OCI-LY7 (cell line): ENCODE measurements around the gene DBF4. TPM values are rescaled to one million over a fixed set of nuclear protein-coding genes. Genes with fewer than 3 reads are reported as not detected.
"Not testable (repeated sequence)": the region's sequence is repeated elsewhere in the genome, so short reads cannot be mapped to it uniquely, and the experiment has no call there.

Experiments used
- Bru-seq: library from RNA; stranded (reverse); fragments of 400-500 nt; gene quantifications from one replicate; lab custom pipeline; 2021; lab: Mats Ljungman, UMichigan
- BruChase-seq, 2 experiments: library from RNA; stranded (reverse); fragments of 400-500 nt; gene quantifications; one replicate each; lab custom pipeline; 2021; lab: Mats Ljungman, UMichigan
- BruUV-seq: library from RNA; stranded (reverse); fragments of 400-500 nt; replicated peaks from 2 replicates; lab custom pipeline; 2021; lab: Mats Ljungman, UMichigan
- CTCF ChIA-PET: fragments of 300-600 bp; sonication (Branson Sonifier 250); formaldehyde crosslinking; loops from one replicate; lab custom pipeline; 2022; ENCODE audit warnings: antibody characterized with exemption; ENCODE audit not compliant: unreplicated experiment; lab: Charles Lee
- POLR2A ChIA-PET: fragments of 300-600 bp; sonication (Branson Sonifier 250); formaldehyde crosslinking; loops from one replicate; lab custom pipeline; 2022; ENCODE audit warnings: antibody characterized with exemption; lab: Charles Lee
- DNase-seq: peaks from one replicate; pipeline ENCODE4 v3.0.0-alpha.2; 2015; ENCODE audit warnings: low spot score
- H2AFZ ChIP-seq: fragments of 200-600 bp; sonication (generic), shearing (Covaris generic); 2 replicates; pipeline ENCODE4 v1.6.1; 2014; ENCODE audit warnings: mild to moderate bottlenecking, antibody characterized with exemption, low read length, moderate library complexity
- H3K27ac ChIP-seq: fragments of 200-600 bp; sonication (generic); 2 replicates; pipeline ENCODE4 v1.5.1; 2014; ENCODE audit warnings: mixed run types, low read depth, mild to moderate bottlenecking, moderate library complexity, low read length, inconsistent platforms; ENCODE audit not compliant: poor library complexity, severe bottlenecking
- H3K36me3 ChIP-seq: fragments of 200-600 bp; sonication (generic); 2 replicates; pipeline ENCODE4 v1.6.1; 2014; ENCODE audit warnings: mild to moderate bottlenecking, antibody characterized with exemption, low read length, moderate library complexity, mixed read lengths; ENCODE audit not compliant: insufficient read depth
- H3K4me1 ChIP-seq: fragments of 200-600 bp; sonication (generic); 2 replicates; pipeline ENCODE4 v1.5.1; 2014; ENCODE audit warnings: mild to moderate bottlenecking, low read length; ENCODE audit not compliant: insufficient read depth, poor library complexity, severe bottlenecking
- H3K4me2 ChIP-seq: fragments of 200-600 bp; sonication (generic); 2 replicates; pipeline ENCODE4 v1.6.1; 2014; ENCODE audit warnings: mild to moderate bottlenecking, low read length
- H3K4me3 ChIP-seq: fragments of 200-600 bp; sonication (generic); 2 replicates; pipeline ENCODE4 v1.5.1; 2014; ENCODE audit warnings: mild to moderate bottlenecking, low read depth, low read length; ENCODE audit not compliant: poor library complexity, severe bottlenecking
- H3K79me2 ChIP-seq: fragments of 200-600 bp; sonication (generic); 2 replicates; pipeline ENCODE4 v1.6.1; 2016; ENCODE audit warnings: low read depth, mild to moderate bottlenecking, low read length, moderate library complexity, mixed read lengths; ENCODE audit not compliant: insufficient read depth
- H3K9me2 ChIP-seq: fragments of 200-600 bp; sonication (generic); 2 replicates; pipeline ENCODE4 v1.6.1; 2016; ENCODE audit warnings: mild to moderate bottlenecking, low read length, mixed read lengths; ENCODE audit not compliant: insufficient read depth
- H3K9me3 ChIP-seq: fragments of 200-600 bp; sonication (generic); 2 replicates; pipeline ENCODE4 v1.6.1; 2014; ENCODE audit warnings: mild to moderate bottlenecking, mixed run types, low read length, mixed read lengths
- H4K20me1 ChIP-seq: fragments of 200-600 bp; sonication (generic); 2 replicates; pipeline ENCODE4 v1.6.1; 2014; ENCODE audit warnings: mild to moderate bottlenecking, antibody characterized with exemption, low read length, moderate library complexity, mixed read lengths; ENCODE audit not compliant: insufficient read depth
- EZH2phosphoT487 ChIP-seq: fragments of 200-600 bp; sonication (generic); IDR thresholded peaks from 2 replicates; pipeline ENCODE4 v1.6.1; 2018; ENCODE audit warnings: low read depth, borderline replicate concordance, mild to moderate bottlenecking, mixed run types, antibody characterized with exemption, low read length, moderate library complexity, mixed read lengths
- intact Hi-C: fragments of 100-400 bp; cut with micrococcal nuclease; formaldehyde crosslinking; loops from one replicate; pipeline ENCODE4 v1.10.0; 2022; ENCODE audit not compliant: unreplicated experiment
- long read RNA-seq: library from polyadenylated mRNA; stranded (forward); transcript quantifications from one replicate; pipeline ENCODE4 v2.0.0, GENCODE V29; 2022
- total RNA-seq, 2 experiments: library from RNA; depleted of rRNA in 1 of 2; stranded (reverse); fragments of >200 nt in 1 of 2; shearing (Covaris generic) in 1 of 2; gene quantifications; 2 replicates each; pipeline ENCODE4 v1.2.3, GENCODE V29; 2014 to 2022
- TF ChIP-seq, protein P1 (sequence below): fragments of 200-600 bp; sonication (generic); conservative IDR thresholded peaks from 2 replicates; pipeline ENCODE4 v1.5.1; 2014; ENCODE audit warnings: mild to moderate bottlenecking, antibody characterized with exemption, low read length, moderate library complexity, mixed read lengths

The DBF4 gene, protein sequence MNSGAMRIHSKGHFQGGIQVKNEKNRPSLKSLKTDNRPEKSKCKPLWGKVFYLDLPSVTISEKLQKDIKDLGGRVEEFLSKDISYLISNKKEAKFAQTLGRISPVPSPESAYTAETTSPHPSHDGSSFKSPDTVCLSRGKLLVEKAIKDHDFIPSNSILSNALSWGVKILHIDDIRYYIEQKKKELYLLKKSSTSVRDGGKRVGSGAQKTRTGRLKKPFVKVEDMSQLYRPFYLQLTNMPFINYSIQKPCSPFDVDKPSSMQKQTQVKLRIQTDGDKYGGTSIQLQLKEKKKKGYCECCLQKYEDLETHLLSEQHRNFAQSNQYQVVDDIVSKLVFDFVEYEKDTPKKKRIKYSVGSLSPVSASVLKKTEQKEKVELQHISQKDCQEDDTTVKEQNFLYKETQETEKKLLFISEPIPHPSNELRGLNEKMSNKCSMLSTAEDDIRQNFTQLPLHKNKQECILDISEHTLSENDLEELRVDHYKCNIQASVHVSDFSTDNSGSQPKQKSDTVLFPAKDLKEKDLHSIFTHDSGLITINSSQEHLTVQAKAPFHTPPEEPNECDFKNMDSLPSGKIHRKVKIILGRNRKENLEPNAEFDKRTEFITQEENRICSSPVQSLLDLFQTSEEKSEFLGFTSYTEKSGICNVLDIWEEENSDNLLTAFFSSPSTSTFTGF
- total RNA-seq (2014; rRNA removed; shearing (Covaris generic)) (83.9 and 99.2 TPM in 2 replicates), total RNA-seq (2022) (87.9 and 95.0 TPM in 2 replicates), Bru-seq, nascent RNA (percentile 96 among the genes with signal in this experiment), BruChase-seq, experiment 1, labeled RNA remaining after a 6-hour chase (percentile 83 among the genes with signal in this experiment), BruChase-seq, experiment 2, labeled RNA remaining after a 2-hour chase (percentile 93 among the genes with signal in this experiment)
- long read RNA-seq, transcript DBF4-204 (12 exons, 2,342 nt), result minor isoform, 13 of 179 reads
- long read RNA-seq, transcript DBF4-201 (12 exons, 3,907 nt), result major isoform, 86 of 179 reads
- long read RNA-seq, partial matches to known transcripts, result 4 of 179 reads
- long read RNA-seq, other reads (novel, unspliced or antisense), result 70 of 179 reads

DNA sequence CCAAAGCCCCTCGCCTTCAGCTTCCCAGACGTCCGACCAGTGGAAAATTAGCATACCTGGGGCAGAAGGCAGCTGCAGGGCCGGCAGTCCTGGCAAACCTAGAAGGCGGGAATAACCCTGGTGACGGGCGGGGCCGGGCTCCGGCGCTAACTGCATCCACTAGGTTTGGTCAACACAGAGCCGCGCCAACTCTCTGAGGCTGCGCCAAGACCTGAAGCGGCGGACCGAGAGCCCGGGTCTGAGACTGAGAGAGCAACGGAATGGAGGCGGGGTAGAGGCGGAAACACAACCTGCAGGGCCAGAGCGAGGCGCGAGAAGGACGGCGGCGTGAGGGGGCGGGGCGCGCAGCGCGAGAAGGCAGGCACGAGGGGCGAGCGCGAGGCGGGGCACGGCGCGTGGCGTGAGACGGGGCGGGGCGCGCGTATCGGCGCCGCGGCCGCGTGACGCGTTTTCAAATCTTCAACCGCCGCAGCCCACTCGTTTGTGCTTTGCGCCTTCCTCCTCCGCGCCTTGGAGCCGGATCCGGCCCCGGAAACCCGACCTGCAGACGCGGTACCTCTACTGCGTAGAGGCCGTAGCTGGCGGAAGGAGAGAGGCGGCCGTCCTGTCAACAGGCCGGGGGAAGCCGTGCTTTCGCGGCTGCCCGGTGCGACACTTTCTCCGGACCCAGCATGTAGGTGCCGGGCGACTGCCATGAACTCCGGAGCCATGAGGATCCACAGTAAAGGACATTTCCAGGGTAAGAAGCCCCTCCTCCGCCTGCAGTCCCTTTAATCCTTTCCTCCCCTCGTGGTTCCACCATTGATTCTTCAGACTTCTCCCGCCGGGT is at the start of gene DBF4, which contains the start of gene SLC25A40:
TSS of gene DBF4 (plus strand) at position 454 of the 829 bp plus-strand sequence. CDS start at position 694, 240 bp downstream.
TSS of gene SLC25A40 (minus strand) at position 321 of the 829 bp plus-strand sequence. CDS start 17,633 bp downstream, outside the sequence.
- Histone ChIP-seq H3K4me3 (peak within 1 kb of the TSS; percentile 94), H3K79me2 (peaks cover 92% of the 10 kb centered on the region), H3K9me2 (no peaks in the 10 kb centered on the region), H2AFZ (peak within 1 kb of the TSS; percentile 72), H3K4me2 (peak within 1 kb of the TSS; percentile 89), H3K27ac (peak within 1 kb of the TSS; percentile 99), H3K4me1 (peaks cover 29% of the 10 kb centered on the region), H3K9me3 (peaks cover 18% of the 10 kb centered on the region), H3K36me3 (peaks cover 67% of the 10 kb centered on the region), H4K20me1 (peaks cover 25% of the 10 kb centered on the region)
- intact Hi-C loops, result loop anchor here (1.0 to 5.0 kb wide), 5 partner anchors 58 to 719 kb away; partner anchors contain the start of genes ADAM22, CROT and TMEM243
- CTCF ChIA-PET, result no interaction called here
- no TSS peak for BruUV-seq
- POLR2A ChIA-PET, result interaction anchor here (1.1 to 2.0 kb wide), 5 partner anchors 11 to 660 kb away, joined by 3 to 7 read pairs (median 4); partner anchors contain the start of gene ADAM22
- peak; percentile 96 for DNase-seq
- TF ChIP-seq, protein P1, sequence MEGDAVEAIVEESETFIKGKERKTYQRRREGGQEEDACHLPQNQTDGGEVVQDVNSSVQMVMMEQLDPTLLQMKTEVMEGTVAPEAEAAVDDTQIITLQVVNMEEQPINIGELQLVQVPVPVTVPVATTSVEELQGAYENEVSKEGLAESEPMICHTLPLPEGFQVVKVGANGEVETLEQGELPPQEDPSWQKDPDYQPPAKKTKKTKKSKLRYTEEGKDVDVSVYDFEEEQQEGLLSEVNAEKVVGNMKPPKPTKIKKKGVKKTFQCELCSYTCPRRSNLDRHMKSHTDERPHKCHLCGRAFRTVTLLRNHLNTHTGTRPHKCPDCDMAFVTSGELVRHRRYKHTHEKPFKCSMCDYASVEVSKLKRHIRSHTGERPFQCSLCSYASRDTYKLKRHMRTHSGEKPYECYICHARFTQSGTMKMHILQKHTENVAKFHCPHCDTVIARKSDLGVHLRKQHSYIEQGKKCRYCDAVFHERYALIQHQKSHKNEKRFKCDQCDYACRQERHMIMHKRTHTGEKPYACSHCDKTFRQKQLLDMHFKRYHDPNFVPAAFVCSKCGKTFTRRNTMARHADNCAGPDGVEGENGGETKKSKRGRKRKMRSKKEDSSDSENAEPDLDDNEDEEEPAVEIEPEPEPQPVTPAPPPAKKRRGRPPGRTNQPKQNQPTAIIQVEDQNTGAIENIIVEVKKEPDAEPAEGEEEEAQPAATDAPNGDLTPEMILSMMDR, result no peak
- TF ChIP-seq EZH2phosphoT487, result no peak

DNA sequence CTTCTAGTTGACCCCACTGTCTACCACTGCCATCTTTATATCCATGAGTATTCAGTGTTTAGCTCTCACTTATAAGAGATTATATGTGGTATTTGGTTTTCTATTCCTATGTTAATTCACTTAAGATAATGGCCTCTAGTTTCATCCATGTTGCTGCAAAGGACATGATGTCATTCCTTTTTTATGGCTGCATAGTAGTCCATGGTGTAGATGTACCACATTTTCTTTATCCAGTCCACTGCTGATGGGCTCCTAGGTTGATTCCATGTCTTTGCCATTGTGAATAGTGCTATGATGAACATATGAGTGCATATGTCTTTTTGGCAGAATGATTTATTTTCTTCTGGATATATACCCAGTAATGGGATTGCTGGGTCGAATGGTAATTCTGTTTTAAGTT is 47.9 kb upstream of the DBF4 start:
- H3K4me2 ChIP-seq, H4K20me1 ChIP-seq, CTCF ChIA-PET, H3K9me2 ChIP-seq, H3K27ac ChIP-seq, intact Hi-C loops, H2AFZ ChIP-seq, DNase-seq, H3K4me1 ChIP-seq, BruUV-seq, H3K4me3 ChIP-seq, H3K79me2 ChIP-seq: not testable (repeated sequence)
- peaks cover 18% of the 10 kb centered on the region for H3K36me3 ChIP-seq
- peaks cover 11% of the 10 kb centered on the region; the same call in 1 of the 2 replicates for H3K9me3 ChIP-seq
- POLR2A ChIA-PET, result interaction anchor here (1.4 kb wide), 1 partner anchor 9 kb away, joined by 7 read pairs; no protein-coding TSS in a partner anchor
